ENCODE data around the gene CAVIN3.

The CAVIN3 gene, protein sequence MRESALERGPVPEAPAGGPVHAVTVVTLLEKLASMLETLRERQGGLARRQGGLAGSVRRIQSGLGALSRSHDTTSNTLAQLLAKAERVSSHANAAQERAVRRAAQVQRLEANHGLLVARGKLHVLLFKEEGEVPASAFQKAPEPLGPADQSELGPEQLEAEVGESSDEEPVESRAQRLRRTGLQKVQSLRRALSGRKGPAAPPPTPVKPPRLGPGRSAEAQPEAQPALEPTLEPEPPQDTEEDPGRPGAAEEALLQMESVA

DNA sequence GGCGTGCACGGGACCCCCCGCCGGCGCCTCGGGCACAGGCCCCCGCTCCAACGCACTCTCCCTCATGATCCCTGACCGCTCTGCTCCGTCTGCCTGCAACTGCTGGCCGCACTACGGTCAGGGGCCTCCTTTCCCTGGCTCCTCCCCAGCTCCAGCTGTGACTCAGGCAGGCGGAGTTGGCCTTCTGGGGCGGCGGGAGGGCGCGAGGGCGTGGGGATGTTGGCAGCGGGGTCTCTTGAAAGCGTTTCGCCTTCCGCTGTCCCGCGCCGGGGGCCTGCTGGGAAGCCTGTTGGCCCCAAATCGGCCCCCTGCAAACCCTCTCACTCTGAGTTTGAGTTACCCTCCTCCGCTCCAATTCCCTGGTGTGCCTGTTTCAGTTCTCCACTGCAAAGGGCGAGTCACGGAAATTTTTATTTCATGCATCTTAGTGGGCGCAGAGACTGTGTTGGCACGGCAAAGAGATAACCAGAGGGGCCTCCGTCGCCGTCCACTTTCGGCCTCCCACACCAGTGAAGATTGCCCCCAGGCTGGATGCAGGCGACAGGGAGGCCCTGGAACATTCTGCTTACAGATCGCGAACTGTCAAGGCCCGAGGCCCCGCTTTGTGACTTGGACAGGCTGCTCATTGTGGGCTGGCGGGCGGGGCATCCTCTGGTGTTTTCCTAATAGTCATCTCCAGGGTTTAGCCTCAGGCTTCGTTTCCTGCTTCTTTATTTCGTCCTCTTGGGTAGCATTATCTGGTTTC, at the start of gene CAVIN3:
Gene CAVIN3, minus strand, starts transcription at position 91 of the 745 bp plus-strand sequence. Its CDS starts 25 bp downstream, at position 66.
- TF ChIP-seq, protein P1, sequence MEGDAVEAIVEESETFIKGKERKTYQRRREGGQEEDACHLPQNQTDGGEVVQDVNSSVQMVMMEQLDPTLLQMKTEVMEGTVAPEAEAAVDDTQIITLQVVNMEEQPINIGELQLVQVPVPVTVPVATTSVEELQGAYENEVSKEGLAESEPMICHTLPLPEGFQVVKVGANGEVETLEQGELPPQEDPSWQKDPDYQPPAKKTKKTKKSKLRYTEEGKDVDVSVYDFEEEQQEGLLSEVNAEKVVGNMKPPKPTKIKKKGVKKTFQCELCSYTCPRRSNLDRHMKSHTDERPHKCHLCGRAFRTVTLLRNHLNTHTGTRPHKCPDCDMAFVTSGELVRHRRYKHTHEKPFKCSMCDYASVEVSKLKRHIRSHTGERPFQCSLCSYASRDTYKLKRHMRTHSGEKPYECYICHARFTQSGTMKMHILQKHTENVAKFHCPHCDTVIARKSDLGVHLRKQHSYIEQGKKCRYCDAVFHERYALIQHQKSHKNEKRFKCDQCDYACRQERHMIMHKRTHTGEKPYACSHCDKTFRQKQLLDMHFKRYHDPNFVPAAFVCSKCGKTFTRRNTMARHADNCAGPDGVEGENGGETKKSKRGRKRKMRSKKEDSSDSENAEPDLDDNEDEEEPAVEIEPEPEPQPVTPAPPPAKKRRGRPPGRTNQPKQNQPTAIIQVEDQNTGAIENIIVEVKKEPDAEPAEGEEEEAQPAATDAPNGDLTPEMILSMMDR (IDR thresholded peaks at IDR 0.05), result no peak
- no peak for TF ChIP-seq ZFX (IDR thresholded peaks at IDR 0.05; ENCODE audit: borderline replicate concordance)
- no peak within 1 kb of the TSS for H3K27ac ChIP-seq

DNA sequence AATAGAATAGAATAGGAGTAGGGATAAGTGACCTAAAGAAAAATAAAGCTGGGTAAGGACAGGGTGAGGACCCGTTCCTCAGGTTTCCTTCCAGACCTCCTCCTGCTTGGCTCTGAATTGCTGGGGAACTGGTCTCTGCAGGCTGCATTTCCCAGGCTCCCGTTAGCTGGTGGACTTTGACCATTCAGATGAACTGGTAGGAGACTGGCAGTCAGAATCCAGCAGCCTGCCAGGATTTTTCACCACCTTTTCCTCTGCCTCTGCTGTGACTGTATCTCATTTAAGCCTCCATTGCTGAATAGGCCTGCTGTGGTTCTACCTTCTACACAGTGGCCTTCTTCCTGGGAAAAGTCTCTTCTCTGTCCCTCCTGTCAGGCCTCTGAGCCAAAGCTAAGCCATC, 45.4 kb upstream of the CAVIN3 start:
- peak overlapping the region; percentile 40 for H3K27ac ChIP-seq
- TF ChIP-seq, protein P1 (IDR thresholded peaks at IDR 0.05), result no peak
- no peak for TF ChIP-seq ZFX (IDR thresholded peaks at IDR 0.05; ENCODE audit: borderline replicate concordance)

GRCh38 chr11:6362873-6363678, 42.8 kb upstream of the CAVIN3 start:
- TF ChIP-seq, protein P1 (IDR thresholded peaks at IDR 0.05), result peak; percentile 94
- no peak for TF ChIP-seq ZFX (IDR thresholded peaks at IDR 0.05; ENCODE audit: borderline replicate concordance)
- no peak overlapping the region for H3K27ac ChIP-seq

GRCh38 chr11:6362185-6362872, 42.0 kb upstream of the CAVIN3 start:
- TF ChIP-seq ZFX (IDR thresholded peaks at IDR 0.05; ENCODE audit: borderline replicate concordance), result no peak
- TF ChIP-seq, protein P1 (IDR thresholded peaks at IDR 0.05), result no peak

DNA sequence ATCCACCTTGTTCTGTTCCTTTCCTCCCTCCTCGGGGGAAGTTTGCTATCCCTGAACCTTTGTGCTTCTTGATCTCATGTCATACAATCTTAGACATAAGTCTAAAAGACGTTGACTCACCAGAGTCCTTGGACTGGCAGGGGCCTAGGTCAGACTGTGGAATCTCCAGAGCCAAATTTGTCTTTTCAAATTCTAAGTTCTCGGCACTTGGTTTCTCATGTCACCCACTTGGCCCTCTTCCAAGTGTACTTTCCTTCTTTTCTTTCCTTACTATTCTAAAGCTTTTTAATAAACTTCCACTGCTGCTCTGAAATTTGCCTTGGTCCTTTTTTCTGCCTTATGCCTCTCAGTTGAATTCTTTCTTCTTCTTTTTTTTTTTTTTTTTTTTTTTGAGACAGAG, 39.9 kb upstream of the CAVIN3 start:
- TF ChIP-seq ZFX (IDR thresholded peaks at IDR 0.05; ENCODE audit: borderline replicate concordance), result no peak
- TF ChIP-seq, protein P1 (IDR thresholded peaks at IDR 0.05), result no peak
- no peak overlapping the region for H3K27ac ChIP-seq

More at GRCh38 chr11:6362185-6362872, 42.0 kb upstream of the CAVIN3 start:
- no peak overlapping the region for H3K27ac ChIP-seq

GRCh38 chr11:6357222-6357621, 36.9 kb upstream of the CAVIN3 start:
- no peak for TF ChIP-seq ZFX (IDR thresholded peaks at IDR 0.05; ENCODE audit: borderline replicate concordance)
- TF ChIP-seq, protein P1 (IDR thresholded peaks at IDR 0.05), result no peak
- no peak overlapping the region for H3K27ac ChIP-seq
